PC-9 (cell line): ENCODE measurements around the gene ABCC12. TPM values are rescaled to one million over a fixed set of nuclear protein-coding genes. Genes with fewer than 3 reads are reported as not detected.
A peak's percentile ranks its signal among the peaks of the same experiment; 100 is the strongest.

Experiments used
- BruUV-seq: library from RNA; stranded (reverse); fragments of 400-500 nt; replicated peaks from 2 replicates; lab custom pipeline; 2021; lab: Mats Ljungman, UMichigan
- CTCF ChIA-PET: fragments of 300-600 bp; sonication (Branson Sonifier 250); formaldehyde crosslinking; loops from one replicate; lab custom pipeline; 2022; ENCODE audit warnings: antibody characterized with exemption; lab: Charles Lee
- POLR2A ChIA-PET: fragments of 300-600 bp; sonication (Branson Sonifier 250); formaldehyde crosslinking; loops from one replicate; lab custom pipeline; 2022; ENCODE audit warnings: antibody characterized with exemption; ENCODE audit not compliant: unreplicated experiment; lab: Charles Lee
- DNase-seq, 2 experiments: peaks; one replicate each; pipeline versions ENCODE4 v3.0.0 to v3.0.0-alpha.2; 2015 to 2022; ENCODE audit warnings: mixed read lengths in 1 of 2
- H2AFZ ChIP-seq: fragments of 200-600 bp; sonication (generic); 2 replicates; pipeline ENCODE4 v1.8.1; 2017; ENCODE audit warnings: antibody characterized with exemption
- H3F3A ChIP-seq: fragments of 200-600 bp; sonication (generic); 2 replicates; pipeline ENCODE4 v1.8.1; 2017; ENCODE audit warnings: antibody characterized with exemption, mild to moderate bottlenecking, low read depth; ENCODE audit not compliant: insufficient read depth
- H3K27ac ChIP-seq: fragments of 200-600 bp; sonication (generic); 2 replicates; pipeline ENCODE4 v1.6.1; 2016; ENCODE audit warnings: mixed run types
- H3K27me3 ChIP-seq: fragments of 200-600 bp; sonication (generic); 2 replicates; pipeline ENCODE4 v1.6.1; 2016; ENCODE audit warnings: low read depth, mixed run types; ENCODE audit not compliant: insufficient read depth
- H3K36me3 ChIP-seq: fragments of 200-600 bp; sonication (generic); 2 replicates; pipeline ENCODE4 v1.6.1; 2016; ENCODE audit warnings: low read depth, mixed run types
- H3K4me1 ChIP-seq: fragments of 200-600 bp; sonication (generic); replicated peaks from 2 replicates; pipeline ENCODE4 v1.6.1; 2016; ENCODE audit warnings: mixed run types; ENCODE audit not compliant: insufficient read depth
- H3K4me2 ChIP-seq: fragments of 200-600 bp; sonication (generic); 2 replicates; pipeline ENCODE4 v1.6.1; 2017; ENCODE audit warnings: mixed run types
- H3K4me3 ChIP-seq: fragments of 200-600 bp; sonication (generic); 2 replicates; pipeline ENCODE4 v1.6.1; 2016; ENCODE audit warnings: mixed run types
- H3K79me2 ChIP-seq: fragments of 200-600 bp; sonication (generic); 2 replicates; pipeline ENCODE4 v1.6.1; 2017; ENCODE audit warnings: low read depth, mixed run types
- H3K9me2 ChIP-seq: fragments of 200-600 bp; sonication (generic); 2 replicates; pipeline ENCODE4 v1.8.1; 2017; ENCODE audit warnings: mild to moderate bottlenecking; ENCODE audit not compliant: insufficient read depth
- H3K9me3 ChIP-seq: fragments of 200-600 bp; sonication (generic); 2 replicates; pipeline ENCODE4 v1.8.1; 2016; ENCODE audit warnings: low read depth; ENCODE audit not compliant: insufficient read depth
- H4K20me1 ChIP-seq: fragments of 200-600 bp; sonication (generic); 2 replicates; pipeline ENCODE4 v1.8.1; 2017; ENCODE audit not compliant: insufficient read depth
- CTCF ChIP-seq: fragments of 200-600 bp; sonication (generic); conservative IDR thresholded peaks from 2 replicates; pipeline ENCODE4 v1.6.1; 2017; ENCODE audit warnings: mixed run types, antibody characterized with exemption, mild to moderate bottlenecking, moderate library complexity
- EZH2 ChIP-seq: fragments of 200-600 bp; sonication (generic); IDR thresholded peaks from 2 replicates; pipeline ENCODE4 v1.8.0; 2017; ENCODE audit warnings: antibody characterized with exemption, low read depth
- intact Hi-C: fragments of 100-400 bp; cut with micrococcal nuclease; formaldehyde crosslinking; loops from one replicate; pipeline ENCODE4 v1.10.0; 2022; ENCODE audit not compliant: unreplicated experiment
- total RNA-seq: library from RNA; stranded (reverse); gene quantifications from 2 replicates; pipeline ENCODE4 v1.2.3, GENCODE V29; 2021

The ABCC12 gene
- total RNA-seq, 1 experiment from 2014 or later, result not detected

GRCh38 chr16:48114410-48114809 is 41.4 kb downstream of the ABCC12 start:
- no peaks in the 10 kb centered on the region for H3K27me3 ChIP-seq
- H3K4me3 ChIP-seq, result no peak overlapping the region
- no peaks in the 10 kb centered on the region for H3K9me2 ChIP-seq
- H2AFZ ChIP-seq, result no peak overlapping the region
- H3F3A ChIP-seq, result no peaks in the 10 kb centered on the region
- H4K20me1 ChIP-seq, result no peaks in the 10 kb centered on the region
- H3K36me3 ChIP-seq, result no peaks in the 10 kb centered on the region
- DNase-seq, result peak in 1 of 2 experiments; percentile 4
- H3K9me3 ChIP-seq, result no peaks in the 10 kb centered on the region
- no peaks in the 10 kb centered on the region for H3K79me2 ChIP-seq
- POLR2A ChIA-PET, result no interaction called here
- intact Hi-C loops, result no loop called here
- no TSS peak for BruUV-seq
- H3K4me1 ChIP-seq, result no peaks in the 10 kb centered on the region
- CTCF ChIA-PET, result interaction anchor here (0.6 kb wide), 1 partner anchor 1096 kb away, joined by 3 read pairs; no protein-coding TSS in a partner anchor
- H3K4me2 ChIP-seq, result no peak overlapping the region
- TF ChIP-seq CTCF (no peak), EZH2 (no peak)
- no peak overlapping the region for H3K27ac ChIP-seq

GRCh38 chr16:48113471-48113870 is 42.3 kb downstream of the ABCC12 start:
- Histone ChIP-seq H3K4me3 (no peak overlapping the region), H3K36me3 (no peaks in the 10 kb centered on the region), H3F3A (no peaks in the 10 kb centered on the region), H3K9me2 (no peaks in the 10 kb centered on the region), H3K4me1 (no peaks in the 10 kb centered on the region), H3K4me2 (no peak overlapping the region), H3K27ac (no peak overlapping the region), H2AFZ (no peak overlapping the region), H4K20me1 (no peaks in the 10 kb centered on the region), H3K27me3 (no peaks in the 10 kb centered on the region), H3K79me2 (no peaks in the 10 kb centered on the region), H3K9me3 (no peaks in the 10 kb centered on the region)
- CTCF ChIA-PET, result interaction anchor here (0.6 kb wide), 1 partner anchor 644 kb away, joined by 3 read pairs; no protein-coding TSS in a partner anchor
- intact Hi-C loops, result loop anchor here (2.0 kb wide), 1 partner anchor 23 kb away; no protein-coding TSS in a partner anchor
- BruUV-seq, result no TSS peak
- TF ChIP-seq EZH2 (no peak), CTCF (peak; percentile 61)
- POLR2A ChIA-PET, result no interaction called here
- DNase-seq, result peak; percentile 19 to 28

- intact Hi-C loops, result loop anchor here (2.0 kb wide), 1 partner anchor 22 kb away; no protein-coding TSS in a partner anchor
- Histone ChIP-seq H3K9me2 (no peaks in the 10 kb centered on the region), H4K20me1 (no peaks in the 10 kb centered on the region), H3K9me3 (no peaks in the 10 kb centered on the region), H3K79me2 (no peaks in the 10 kb centered on the region), H3K36me3 (no peaks in the 10 kb centered on the region), H3K27ac (no peak overlapping the region), H2AFZ (no peak overlapping the region), H3K4me1 (no peaks in the 10 kb centered on the region), H3K4me3 (no peak overlapping the region), H3F3A (no peaks in the 10 kb centered on the region), H3K4me2 (no peak overlapping the region), H3K27me3 (no peaks in the 10 kb centered on the region)
- ChIA-PET POLR2A (no interaction called here), CTCF (interaction anchor here (0.6 kb wide), 2 partner anchors 644 to 964 kb away, joined by 3 to 4 read pairs; no protein-coding TSS in a partner anchor)
- peak in 1 of 2 experiments; percentile 25 for DNase-seq
- TF ChIP-seq EZH2 (no peak), CTCF (no peak)
- no TSS peak for BruUV-seq
These were observed 42.8 kb downstream of the ABCC12 start for GRCh38 chr16:48113001-48113400.
